A172 (cell line): Measurements from ENCODE around the gene RAD51B. TPM values are rescaled to one million over a fixed set of nuclear protein-coding genes. Genes with fewer than 3 reads are reported as not detected.
"Not testable (repeated sequence)": the region's sequence is repeated elsewhere in the genome, so short reads cannot be mapped to it uniquely, and the experiment has no call there.

ENCODE experiments used
- DNase-seq: peaks from one replicate; pipeline ENCODE4 v3.0.0-alpha.2; 2015; ENCODE audit warnings: low spot score
- total RNA-seq: library from RNA; depleted of rRNA; stranded (reverse); fragments of >200 nt; shearing (Covaris generic); gene quantifications from 2 replicates; pipeline ENCODE4 v1.2.3, GENCODE V29; 2014

The RAD51B gene
- total RNA-seq, 1 experiment from 2014 or later, result 17.6 TPM

DNA sequence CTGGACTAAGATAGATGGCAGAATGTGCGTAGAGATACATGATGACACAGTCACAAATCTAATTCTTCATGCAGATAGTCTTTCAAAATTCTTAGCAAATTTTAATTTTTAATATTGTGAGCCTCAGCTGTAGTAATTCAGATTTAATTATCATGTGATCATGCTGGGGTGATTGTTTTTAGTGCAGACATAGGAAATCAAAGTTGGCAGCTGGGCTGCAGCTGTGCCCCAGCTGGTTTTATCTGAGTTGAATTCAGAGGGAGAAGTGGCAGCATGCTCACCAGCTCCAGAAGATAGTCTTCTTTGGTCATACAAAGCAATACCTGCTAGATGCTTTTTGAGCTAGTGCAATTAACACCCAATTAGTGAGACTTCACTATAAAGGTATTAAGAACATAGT, 292.9 kb downstream of the RAD51B start:
- DNase-seq, result no peak

DNA sequence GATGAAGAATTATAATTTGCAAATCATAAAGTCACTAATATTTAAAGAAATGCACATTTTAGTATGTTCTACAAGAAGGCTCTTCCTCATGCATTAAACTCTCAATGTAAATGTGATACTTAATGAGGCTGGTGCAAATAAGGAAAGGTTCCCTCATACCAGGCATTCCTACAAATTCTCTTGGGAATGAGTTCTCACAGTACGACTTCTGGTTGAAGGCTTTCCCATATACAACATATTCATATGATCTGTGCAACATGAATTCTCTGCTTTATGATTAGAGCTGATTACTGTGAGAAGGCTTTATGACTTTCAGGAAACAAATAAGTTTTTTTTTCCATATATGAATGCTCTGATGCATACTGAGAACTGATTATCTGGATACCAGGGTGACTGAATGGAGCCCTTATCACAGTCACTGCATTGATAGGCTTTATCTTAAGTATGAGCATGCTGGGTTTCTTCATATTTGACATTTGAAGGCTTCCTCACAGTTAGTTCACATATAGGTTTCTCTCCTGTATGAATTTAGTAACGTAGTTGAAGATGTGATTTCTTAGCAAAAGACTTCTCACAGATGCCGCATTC, 293.9 kb downstream of the RAD51B start:
- no peak for DNase-seq

DNA sequence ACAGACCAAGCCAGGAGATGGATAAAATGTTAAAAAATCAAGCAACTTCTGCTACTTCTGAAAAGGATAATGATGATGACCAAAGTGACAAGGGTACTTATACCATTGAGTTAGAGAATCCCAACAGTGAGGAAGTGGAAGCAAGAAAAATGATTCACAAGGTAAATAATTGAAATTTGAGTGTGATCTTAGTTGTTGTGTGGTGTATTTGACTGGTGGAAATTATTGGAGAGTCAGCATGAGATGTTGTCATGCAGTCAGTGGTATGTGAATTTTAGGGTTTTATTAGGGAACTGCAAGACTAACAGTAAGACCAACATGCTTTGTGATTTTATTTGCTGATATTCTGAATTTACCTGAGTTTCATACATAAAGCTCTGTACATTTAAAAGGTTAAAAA, 296.4 kb downstream of the RAD51B start:
- not testable (repeated sequence) for DNase-seq

DNA sequence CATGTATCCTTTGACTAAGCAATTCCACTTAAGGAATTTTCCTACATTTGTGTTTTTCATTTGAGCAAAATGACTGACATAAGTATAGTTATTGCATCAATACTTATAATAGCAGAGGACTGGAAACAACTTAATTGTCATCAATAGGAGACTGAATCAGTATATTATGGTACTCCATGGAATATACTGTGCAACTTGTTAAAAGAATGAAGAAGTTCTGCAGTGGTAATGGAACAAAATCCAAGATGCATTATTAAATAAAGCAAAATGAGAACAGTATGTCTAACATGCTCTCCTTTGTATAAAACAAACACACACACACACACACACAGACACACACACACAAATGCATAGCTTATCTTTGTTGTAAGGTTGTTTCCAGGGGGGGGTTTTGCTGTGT, 303.1 kb downstream of the RAD51B start:
- DNase-seq, result no peak

DNA sequence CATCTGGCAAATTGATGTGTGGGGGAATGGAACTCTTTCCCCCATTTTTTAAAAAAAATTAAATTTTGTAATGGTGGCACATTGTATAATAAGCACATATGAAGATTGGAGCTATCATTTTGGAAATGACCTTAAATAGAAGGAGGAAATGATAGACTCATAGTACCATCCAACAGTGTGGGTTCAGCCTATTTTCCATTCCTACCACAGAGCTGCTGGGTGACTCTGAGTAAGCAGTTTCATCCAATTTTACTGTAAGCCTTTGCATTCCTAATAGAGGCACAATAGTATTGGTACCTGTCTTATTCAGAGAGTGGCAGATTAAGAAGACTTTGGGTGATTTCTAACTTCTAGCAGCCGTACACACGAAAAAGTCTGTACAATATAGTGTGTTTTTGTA, 304.5 kb downstream of the RAD51B start:
- no peak for DNase-seq

DNA sequence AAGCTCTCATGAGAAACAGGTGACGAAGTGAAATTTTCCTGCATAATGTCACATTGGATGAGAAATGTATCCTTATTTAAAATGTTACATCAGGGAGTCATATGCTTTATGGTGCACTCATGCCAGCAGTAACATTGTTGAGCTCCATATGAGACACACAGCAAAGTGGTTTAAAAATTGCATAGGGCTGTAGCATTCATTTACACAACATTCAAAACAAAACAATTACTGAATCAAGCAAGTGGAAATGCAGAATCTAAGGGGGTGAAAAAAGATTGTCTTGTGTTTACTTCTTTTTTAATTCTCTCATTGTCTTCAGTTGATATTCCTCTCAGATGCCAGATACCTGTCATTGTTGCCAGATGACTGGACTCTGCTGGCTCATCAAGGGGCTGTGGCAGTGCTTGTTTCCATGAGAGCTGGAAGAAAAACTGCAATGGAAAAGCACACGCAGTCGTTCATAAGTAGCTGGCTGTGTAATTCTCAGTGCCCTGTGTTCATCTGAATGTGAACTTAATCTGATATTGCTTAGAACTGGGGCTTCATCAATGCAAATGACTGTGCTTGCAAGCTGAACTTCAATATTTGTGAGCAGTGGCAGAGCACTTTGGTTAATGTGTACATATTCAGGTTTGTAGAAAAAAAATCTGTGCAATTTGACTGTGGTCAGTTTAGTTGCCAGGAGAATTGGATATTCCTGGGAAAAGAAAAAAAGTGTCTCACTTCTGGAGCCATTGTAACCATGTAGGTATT, 305.6 kb downstream of the RAD51B start:
- DNase-seq, result peak; percentile 74

DNA sequence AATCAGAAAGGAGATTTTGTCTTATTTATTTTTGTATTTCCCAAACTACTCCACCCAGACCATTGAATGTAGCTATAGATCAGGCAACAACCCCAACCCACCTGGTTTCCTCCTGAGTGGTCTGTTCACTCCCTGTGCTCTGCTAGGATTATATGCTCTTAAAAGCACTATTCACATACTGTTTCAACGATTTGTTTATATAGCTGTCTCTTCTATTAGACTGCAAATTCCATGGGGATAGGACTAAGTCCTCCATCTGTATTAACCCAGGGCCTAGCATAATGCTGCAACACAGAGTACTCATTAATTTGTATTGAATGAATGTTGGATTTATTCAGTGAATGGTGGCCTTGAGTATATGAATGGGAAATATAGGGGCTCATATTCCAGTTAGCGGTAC, 307.6 kb downstream of the RAD51B start:
- DNase-seq, result no peak

DNA sequence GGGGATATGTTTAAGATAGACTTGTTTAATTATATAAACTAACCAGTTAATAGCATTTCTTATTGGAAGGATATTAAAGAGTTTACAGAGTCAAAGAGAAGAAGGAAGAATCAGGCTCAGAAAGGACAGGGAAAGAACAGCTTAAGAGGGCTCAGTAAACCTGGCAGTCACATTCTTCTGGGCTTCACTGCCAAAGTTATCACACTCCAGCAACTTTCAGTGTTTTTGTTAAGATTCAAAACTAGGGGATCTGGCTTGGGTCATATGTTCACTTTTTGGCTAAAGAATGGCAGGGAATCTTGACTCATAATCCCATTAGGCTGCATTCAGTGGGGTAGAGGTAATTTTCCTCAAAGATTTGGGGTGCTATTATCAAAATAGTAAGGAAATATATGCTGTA, 312.3 kb downstream of the RAD51B start:
- DNase-seq, result no peak

DNA sequence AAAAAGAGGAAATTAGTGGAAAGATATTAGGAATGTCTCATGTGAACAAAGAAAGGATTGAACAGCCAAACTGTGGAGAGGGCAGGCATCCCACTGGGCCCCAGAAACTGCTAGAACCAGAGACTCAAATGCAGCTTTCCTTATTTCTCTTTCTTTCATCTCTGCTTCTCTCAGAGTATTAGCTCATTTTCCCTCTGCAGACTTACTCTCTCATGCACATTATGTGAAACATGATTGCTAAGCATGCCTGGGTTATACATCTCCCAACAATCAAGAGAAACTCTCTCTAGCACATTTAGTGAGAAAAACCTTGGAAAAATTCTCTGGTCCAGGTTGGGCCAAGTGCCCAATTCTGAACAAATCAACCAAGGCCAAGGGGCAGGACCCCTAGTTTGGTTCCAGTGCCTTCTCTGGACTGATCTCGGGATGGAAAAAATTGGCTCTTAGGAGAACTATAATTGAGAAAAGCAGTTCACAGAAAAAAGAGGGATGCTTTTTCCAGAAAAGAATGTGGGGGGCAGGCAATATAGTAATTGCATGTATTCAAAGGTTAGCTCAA, 313.1 kb downstream of the RAD51B start:
- DNase-seq, result no peak

DNA sequence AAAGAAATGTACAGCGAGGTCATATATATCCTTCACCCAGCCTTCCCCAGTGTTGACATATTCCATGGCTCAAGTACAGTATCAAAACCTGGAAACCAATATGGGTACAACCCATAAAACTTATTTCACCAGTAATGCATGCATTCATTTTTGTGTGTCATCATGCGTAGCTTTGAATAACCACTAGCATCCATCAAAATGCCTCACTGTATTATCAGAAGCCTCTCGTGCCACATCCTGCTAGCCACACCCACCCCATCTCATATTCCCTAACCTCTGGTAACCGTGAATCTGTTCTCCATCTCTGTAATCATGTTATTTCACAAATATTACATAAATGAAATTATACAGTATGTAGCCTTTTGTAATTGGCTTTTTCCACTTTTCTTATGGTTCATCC, 314.3 kb downstream of the RAD51B start:
- peak; percentile 71 for DNase-seq

DNA sequence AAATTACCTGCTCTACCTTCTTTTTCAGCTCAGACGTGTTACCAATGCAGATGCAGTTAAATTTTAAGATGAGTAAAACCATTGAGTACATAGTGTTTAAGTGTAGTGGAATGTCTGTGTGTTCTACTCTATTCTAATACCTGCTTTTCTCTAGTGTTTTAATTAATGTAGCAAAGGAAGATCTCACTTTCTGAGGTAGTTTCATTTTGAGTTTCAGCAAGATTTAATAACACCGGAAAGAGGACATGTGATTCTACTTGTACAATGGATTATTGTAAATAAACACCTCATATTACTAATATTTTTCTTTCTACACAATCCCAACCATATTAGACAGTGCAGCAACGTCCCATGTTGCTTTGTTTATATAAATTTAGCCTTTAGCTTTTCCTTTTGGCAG, 315.4 kb downstream of the RAD51B start:
- no peak for DNase-seq

DNA sequence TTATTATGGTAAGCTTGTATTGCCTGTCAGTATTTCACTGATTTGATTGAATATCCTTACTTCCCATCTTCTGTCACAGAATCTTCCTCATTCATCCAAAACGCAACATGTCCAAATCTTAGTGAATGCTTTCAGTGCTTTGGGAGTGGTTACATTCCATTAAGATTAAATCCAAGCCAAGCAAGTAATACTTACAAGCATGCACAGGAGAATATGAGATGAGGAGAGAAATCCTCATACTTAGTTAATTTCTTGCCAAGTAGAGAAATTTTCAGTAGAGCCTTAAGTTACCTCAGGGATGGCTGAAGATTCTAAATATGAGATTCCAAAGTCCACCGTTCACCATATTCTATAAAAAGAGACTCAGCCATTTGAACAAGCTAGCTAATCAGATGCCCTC, 316.0 kb downstream of the RAD51B start:
- peak; percentile 36 for DNase-seq

DNA sequence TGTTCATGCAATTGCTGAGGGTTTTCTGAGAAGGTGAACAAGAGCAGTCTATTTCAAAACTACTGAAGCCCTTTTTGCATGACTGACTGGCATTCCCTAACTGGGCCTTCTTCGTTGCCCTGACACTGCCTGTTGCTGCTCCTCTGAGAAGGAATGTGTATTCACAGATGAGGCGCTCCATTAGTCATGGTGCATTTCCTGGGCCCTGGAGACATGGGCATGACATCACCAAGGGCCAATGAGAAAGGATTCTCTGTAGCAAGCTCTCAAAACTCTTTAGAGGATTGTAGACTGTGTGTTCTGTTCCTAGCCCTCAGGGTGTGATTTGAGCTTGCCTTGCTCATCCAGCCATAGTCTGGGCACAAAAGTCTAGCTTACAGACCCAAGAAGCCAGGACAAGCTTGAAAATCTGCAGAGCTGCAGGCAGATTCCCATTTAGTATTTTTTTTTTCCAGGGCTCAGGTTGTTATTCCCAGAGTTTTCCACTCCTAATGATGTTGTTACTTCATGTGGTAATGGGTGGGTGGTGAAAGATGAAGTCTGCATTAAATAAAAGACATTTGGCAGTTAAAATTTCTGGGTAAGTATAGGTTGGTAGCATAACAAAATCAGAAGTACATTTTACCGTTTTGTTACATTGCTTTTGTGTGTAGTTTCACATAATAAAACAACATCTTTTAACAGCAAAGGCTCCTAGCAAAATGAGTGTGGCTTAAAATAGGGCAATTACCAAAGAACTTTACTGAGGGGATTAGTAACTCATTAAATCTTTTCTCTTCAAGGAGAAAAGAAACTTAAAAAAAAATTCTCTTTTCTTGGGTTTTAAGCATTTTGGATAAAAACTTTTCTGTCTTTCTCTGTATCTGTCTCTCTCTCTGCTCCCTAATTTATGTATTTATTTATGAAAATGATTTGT, 318.4 kb downstream of the RAD51B start:
- DNase-seq, result peak; percentile 95

DNA sequence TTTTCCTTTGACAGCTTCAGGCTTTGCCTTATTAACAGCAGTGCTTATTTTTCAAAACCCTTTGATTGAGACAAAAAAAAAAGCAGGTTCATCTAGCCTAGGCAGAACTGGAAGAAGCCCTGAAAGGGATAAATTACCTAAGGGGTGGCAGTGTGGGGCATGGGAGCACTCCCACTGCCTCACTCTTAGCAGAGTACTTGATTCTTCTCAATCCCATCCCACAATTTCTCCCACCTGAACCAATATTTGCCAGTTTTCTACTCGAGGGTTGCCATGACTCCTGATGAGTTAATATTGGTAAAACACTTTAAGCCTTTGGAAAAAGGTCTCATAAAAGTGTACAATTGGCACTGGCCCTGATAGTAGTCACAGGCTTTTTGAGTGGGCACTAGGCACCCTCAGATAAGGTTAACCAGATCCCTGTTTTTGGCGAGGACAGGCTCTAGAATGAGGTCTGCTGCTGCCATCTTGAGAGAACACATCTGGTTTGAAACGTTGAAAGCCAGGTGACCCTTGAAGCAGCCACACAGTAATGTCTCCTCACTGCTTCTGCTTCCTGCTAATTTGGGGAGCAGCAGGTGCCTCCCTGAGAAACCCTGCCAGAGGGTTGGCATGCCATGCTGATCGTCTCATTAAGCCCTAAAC, 320.0 kb downstream of the RAD51B start:
- DNase-seq, result no peak

DNA sequence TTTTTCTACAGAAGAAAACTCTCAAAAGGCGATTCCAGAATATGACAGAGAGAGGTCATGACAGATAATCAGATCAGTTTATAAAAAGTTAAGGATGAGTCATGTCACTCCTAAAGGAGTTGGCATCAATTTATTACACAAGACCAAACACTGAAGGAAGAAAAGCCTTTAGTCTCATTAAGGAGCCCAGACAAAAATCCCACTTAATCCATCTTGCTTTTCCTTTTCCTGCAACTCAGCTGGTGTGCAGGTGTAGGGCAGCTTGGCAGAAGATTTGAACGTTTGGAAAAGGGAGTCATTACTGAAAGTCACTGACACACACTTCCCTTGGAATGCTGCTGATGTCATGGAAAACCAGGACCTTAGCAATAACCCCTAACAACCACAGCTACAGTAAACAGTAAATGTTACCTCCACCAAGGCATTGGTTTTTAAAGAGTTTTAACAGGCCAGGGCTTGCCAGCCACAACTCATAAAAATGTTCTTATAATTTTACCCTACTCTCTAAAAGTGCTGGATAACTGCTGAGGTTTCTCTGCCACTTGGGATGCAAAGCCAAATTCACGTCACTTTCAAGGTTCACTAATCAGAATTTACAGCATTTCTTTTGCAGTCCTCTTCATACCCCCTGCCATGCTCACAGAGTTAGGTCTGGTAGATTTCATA, 320.6 kb downstream of the RAD51B start:
- peak; percentile 98 for DNase-seq

DNA sequence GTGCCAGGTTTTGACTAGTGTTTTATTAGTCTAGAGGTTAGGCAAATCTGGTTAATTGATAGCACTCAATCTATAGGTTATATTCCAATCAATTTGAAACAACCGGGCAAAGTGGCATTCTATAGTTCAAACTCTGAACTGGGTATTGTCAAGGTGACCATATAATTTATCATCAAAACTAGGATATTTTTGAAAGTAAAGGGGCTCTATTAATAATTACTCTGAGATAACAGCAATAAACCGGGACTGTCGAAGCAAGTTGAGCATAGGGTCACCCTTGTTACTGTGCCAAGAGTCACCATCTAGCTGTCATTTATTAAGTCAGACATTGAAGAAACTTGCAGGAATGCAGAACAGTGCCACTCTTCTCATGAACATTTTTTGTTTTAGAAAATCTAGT, 321.2 kb downstream of the RAD51B start:
- DNase-seq, result peak; percentile 26

DNA sequence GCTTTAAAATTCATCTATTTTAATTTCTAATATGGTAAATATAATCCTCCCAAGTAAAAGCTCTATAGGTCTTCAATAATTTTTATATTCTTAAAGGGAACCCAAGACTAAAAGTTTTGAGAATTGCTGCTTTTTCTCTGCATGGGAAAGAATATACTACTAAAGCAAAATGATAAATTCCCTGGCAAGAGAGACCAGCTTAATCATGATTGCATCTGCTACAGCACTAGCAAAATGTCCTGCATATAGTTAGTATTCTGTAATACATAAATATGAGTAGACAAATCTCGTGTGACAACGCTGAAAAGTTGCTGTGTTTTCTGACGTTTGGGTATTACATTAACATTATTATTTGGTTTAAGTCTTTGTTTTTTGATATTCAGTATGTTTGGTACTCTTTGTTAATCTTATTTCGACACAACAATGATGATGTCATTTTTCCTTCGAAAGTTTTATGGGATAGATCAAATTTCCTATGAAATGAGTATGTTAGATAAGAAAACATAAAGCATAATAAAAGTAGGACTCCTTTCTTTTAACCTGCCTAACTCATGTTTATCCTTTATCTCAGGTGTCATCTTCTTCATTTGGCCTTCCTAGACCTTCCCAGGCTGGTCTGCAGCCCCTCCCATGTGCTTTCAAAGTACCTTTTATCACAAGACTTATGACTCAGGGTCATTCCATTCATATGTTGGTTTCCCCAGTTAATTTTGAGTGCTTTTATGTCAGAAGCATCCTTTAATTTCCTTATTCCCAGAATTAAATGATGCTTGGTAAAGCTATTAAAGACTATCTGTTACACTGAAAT, 321.9 kb downstream of the RAD51B start:
- DNase-seq, result peak; percentile 69

DNA sequence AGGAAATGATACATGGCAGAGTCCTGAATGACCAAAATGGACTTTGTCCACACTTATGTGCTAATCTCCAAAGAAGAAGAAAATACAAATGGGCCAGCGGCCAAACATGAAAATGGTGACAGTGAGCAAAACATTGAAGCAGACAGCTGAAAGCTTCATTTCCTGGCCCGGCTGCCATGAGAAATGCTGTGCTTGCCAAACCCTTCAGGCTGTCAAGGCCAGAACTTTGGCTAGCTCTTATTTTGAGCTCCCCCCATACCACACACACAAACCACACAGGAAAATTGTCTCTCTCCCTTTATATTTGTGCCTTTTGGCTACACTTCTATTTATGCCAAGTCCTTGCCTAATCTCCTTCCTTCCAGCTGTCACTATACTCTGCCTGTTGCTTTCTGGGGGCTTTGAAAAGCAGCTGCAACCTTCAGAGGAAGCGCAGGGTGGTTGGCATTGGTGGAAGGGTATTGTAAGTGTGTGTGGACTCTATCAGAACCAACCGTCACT, 323.8 kb downstream of the RAD51B start:
- DNase-seq, result peak; percentile 29

DNA sequence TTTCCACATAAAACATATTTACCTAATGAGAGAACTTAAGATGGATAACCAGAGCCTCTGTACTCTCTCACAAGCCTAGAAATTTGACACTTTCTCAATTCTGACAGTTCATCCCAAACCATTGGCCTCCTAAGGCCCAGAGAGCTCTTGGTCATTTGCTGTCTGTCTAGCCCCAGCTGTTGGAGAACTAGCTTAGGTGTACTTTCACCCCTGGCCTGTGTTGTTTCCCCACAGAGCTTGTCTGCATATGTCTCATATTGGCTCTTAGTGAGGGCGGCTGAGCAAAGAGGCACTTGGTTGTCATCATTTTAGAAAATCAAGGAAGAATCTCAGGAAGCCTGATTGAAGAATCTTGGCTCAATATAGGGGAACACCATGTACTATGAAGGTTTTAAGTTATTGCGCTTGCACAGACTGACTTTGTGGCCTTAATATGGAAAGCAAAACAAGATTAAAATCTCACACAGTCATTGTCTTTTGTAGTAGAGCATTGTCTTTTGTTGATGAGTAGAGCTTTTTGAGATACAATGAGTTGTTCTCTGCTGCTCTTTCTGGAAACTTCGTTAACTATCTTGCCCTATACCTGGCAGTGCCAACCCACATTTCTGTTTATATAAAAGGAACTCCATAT, 324.6 kb downstream of the RAD51B start:
- DNase-seq, result no peak

DNA sequence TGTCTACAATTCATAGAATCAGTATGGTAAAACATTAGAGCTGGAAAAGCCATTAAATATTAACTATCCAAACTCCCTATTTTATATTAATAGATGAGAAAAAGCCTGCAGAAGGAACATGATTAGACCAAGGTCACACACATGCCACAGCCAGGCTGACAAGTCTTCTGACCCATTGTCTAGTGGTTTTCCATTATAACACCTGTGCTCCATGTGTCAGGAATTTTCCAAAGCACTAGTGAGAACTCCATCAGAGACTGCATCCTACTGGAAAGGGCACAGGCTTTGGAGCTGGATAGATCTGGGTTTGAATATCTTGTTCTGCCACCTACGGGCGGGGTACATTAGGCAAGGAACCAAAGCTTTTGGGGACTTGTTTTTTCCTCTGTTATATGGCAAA, 325.5 kb downstream of the RAD51B start:
- no peak for DNase-seq
